ENCODE measurements around the gene ERC2.

DNA sequence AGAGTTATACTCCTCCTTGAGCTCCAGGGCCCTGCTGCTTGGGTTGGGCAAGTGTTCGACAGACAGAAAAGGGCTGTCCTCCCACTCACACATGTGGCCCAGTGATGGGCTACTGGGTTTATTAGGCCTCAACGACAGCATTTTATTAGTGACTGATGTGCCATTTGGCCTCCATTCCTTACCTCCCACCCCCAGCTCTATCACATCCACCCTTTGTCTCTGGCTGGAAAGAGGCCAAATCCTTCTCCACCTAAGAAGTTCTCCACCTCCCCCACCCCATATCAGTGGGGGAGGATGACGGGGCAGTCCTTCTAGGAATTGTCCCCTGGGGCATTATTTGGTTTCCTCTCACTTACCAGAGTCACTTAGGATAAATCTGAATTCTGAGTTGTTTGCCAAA is 924.0 kb downstream of the ERC2 start:
- TF ChIP-seq, protein P1, sequence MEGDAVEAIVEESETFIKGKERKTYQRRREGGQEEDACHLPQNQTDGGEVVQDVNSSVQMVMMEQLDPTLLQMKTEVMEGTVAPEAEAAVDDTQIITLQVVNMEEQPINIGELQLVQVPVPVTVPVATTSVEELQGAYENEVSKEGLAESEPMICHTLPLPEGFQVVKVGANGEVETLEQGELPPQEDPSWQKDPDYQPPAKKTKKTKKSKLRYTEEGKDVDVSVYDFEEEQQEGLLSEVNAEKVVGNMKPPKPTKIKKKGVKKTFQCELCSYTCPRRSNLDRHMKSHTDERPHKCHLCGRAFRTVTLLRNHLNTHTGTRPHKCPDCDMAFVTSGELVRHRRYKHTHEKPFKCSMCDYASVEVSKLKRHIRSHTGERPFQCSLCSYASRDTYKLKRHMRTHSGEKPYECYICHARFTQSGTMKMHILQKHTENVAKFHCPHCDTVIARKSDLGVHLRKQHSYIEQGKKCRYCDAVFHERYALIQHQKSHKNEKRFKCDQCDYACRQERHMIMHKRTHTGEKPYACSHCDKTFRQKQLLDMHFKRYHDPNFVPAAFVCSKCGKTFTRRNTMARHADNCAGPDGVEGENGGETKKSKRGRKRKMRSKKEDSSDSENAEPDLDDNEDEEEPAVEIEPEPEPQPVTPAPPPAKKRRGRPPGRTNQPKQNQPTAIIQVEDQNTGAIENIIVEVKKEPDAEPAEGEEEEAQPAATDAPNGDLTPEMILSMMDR (conservative IDR thresholded peaks at IDR 0.05; ENCODE audit: low read length) = no peak
- TF ChIP-seq EZH2phosphoT487 (IDR thresholded peaks at IDR 0.05; ENCODE audit: borderline replicate concordance, low read depth, low read length) = no peak

All from OCI-LY7 (cell line).